Mucosa of descending colon (tissue), 3 donors: Measurements from ENCODE around the gene SNRPD2. TPM values are rescaled to one million over a fixed set of nuclear protein-coding genes. Genes with fewer than 3 reads are reported as not detected.

Source experiments
- ATAC-seq: fragments of 200-7000 bp; cut with Tn5 transposase; one replicate; pipeline ENCODE4 v1.9.1; 2020; ENCODE audit warnings: mild to moderate bottlenecking, moderate library complexity
- DNase-seq, 3 donors: peaks; one replicate each; pipeline ENCODE4 v3.0.0-alpha.2; 2020
- H3K36me3 ChIP-seq: fragments of 200-600 bp; one replicate; pipeline ENCODE4 v1.8.0; 2021; ENCODE audit warnings: low read depth, mild to moderate bottlenecking
- H3K4me1 ChIP-seq: fragments of 200-600 bp; one replicate; pipeline ENCODE4 v1.8.0; 2021; ENCODE audit warnings: low read depth, mild to moderate bottlenecking
- H3K4me3 ChIP-seq: fragments of 200-600 bp; one replicate; pipeline ENCODE4 v1.8.0; 2021; ENCODE audit warnings: mild to moderate bottlenecking
- H3K9me3 ChIP-seq: fragments of 200-600 bp; one replicate; pipeline ENCODE4 v1.8.0; 2021; ENCODE audit warnings: mild to moderate bottlenecking
- intact Hi-C, 2 donors: fragments of 100-400 bp; cut with DNase I in 1 of 2; cut with micrococcal nuclease in 1 of 2; formaldehyde crosslinking; loops; one replicate each; pipeline versions ENCODE4 v1.11.0 to v1.11.1; 2022; cut with DNase I, micrococcal nuclease
- total RNA-seq, 3 donors: library from RNA; stranded (reverse); fragmentation: NEBNext Ultra II Directional in 2 of 3; extraction: Animal tissue kit (Norgen Biotek cat#: 25700) in 2 of 3; gene quantifications; one replicate each; pipeline versions ENCODE4 v1.2.1 to v1.2.4, GENCODE V29; 2021 to 2023
- TF ChIP-seq, protein P1 (sequence below): fragments of 200-600 bp; IDR thresholded peaks from one replicate; pipeline ENCODE4 v1.8.0; 2022; ENCODE audit warnings: antibody characterized with exemption, mild to moderate bottlenecking
- donor health status: DM: no; HTN: no; CAD: no; lungs with moderate emphysema.
- donor health status: DM: no; HTN: no; CAD: no.
- donor health status: DM: no; HTN: yes; CAD: no.

The SNRPD2 gene
- total RNA-seq, 3 donors from 2014 or later, result 201 to 270 (median 230) TPM

GRCh38 chr19:45655073-45655472, 36.7 kb downstream of the SNRPD2 start:
- no peaks in the 10 kb centered on the region for H3K9me3 ChIP-seq
- H3K4me1 ChIP-seq, result no peaks in the 10 kb centered on the region
- H3K4me3 ChIP-seq, result no peak overlapping the region
- DNase-seq, result no peak
- TF ChIP-seq, protein P1, sequence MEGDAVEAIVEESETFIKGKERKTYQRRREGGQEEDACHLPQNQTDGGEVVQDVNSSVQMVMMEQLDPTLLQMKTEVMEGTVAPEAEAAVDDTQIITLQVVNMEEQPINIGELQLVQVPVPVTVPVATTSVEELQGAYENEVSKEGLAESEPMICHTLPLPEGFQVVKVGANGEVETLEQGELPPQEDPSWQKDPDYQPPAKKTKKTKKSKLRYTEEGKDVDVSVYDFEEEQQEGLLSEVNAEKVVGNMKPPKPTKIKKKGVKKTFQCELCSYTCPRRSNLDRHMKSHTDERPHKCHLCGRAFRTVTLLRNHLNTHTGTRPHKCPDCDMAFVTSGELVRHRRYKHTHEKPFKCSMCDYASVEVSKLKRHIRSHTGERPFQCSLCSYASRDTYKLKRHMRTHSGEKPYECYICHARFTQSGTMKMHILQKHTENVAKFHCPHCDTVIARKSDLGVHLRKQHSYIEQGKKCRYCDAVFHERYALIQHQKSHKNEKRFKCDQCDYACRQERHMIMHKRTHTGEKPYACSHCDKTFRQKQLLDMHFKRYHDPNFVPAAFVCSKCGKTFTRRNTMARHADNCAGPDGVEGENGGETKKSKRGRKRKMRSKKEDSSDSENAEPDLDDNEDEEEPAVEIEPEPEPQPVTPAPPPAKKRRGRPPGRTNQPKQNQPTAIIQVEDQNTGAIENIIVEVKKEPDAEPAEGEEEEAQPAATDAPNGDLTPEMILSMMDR, result no peak
- intact Hi-C loops, result no loop called here
- no peak for ATAC-seq
- H3K36me3 ChIP-seq, result no peaks in the 10 kb centered on the region

DNA sequence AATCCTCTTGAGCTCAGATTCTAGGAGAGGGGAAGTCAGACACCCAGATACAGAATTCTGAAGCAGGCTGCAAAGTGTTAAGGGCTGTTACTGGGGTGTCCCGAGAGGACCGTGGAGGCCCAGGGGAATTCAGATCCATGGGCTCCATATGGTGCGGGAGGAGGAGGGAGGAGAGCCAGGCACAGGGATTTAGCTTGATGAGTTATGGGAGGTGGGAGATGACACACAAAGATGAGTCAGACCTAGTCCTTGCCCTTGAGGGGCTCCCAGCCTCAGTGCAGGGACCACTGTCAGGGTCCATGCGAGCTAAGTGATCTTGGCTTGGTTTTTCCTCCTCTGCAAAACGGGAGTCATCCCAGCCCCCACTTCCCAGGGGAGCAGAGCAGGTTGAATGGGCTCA, 38.1 kb downstream of the SNRPD2 start:
- TF ChIP-seq, protein P1, result no peak
- intact Hi-C loops, result no loop called here
- no peak for DNase-seq
- Histone ChIP-seq H3K4me1 (no peaks in the 10 kb centered on the region), H3K4me3 (no peak overlapping the region), H3K36me3 (no peaks in the 10 kb centered on the region), H3K9me3 (no peaks in the 10 kb centered on the region)
- ATAC-seq, result no peak

GRCh38 chr19:45650722-45651121, 41.0 kb downstream of the SNRPD2 start:
- H3K9me3 ChIP-seq, result no peaks in the 10 kb centered on the region
- DNase-seq, result no peak
- H3K4me1 ChIP-seq, result peaks cover 2% of the 10 kb centered on the region
- intact Hi-C loops, result no loop called here
- no peaks in the 10 kb centered on the region for H3K36me3 ChIP-seq
- TF ChIP-seq, protein P1, result no peak
- H3K4me3 ChIP-seq, result no peak overlapping the region
- ATAC-seq, result no peak

- Histone ChIP-seq H3K9me3 (no peaks in the 10 kb centered on the region), H3K4me3 (no peak overlapping the region), H3K36me3 (no peaks in the 10 kb centered on the region), H3K4me1 (peaks cover 15% of the 10 kb centered on the region)
- DNase-seq (no peak), ATAC-seq (no peak)
- intact Hi-C loops, result no loop called here
- TF ChIP-seq, protein P1, result no peak
These were observed 45.4 kb downstream of the SNRPD2 start for GRCh38 chr19:45646345-45646698.

DNA sequence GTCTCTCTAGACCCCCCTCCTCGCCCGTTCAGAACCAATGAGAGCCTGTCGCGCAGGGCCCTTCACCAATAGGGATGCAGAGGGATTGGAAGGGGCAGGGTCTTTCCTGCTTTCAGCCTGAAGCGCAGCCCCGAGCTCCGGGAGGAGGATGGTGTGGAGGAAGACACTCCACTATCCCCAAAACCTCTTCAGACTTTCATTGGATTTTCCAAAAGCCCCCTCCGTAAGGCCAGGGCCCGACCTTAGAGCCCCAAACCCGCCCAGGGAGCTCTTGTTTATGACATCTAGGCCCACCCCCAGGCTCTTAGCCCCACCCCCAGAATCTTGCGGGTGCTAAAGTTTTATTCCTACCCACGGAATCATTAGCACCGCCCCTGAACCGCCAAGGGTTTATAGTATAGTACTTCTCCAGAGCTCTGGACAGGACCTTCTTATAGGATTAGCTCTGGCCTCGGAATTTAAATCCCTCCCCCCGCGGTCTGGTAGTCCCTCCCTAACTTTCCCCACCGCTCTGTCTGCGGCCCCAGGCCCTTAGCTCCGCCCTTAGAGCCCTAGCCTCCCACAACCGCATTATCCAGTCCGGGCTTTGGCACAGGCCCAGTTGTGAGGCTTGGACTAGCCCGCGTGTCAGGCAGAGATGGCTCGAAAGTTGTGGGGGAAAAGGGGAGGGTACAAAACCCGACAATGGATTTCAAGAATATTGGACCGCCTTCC, 46.0 kb downstream of the SNRPD2 start:
- H3K9me3 ChIP-seq, result no peaks in the 10 kb centered on the region
- H3K36me3 ChIP-seq, result no peaks in the 10 kb centered on the region
- intact Hi-C loops, result no loop called here
- TF ChIP-seq, protein P1, result no peak
- ATAC-seq (peak; percentile 54), DNase-seq (peak; percentile 71 to 84 (median 83))
- no peak overlapping the region for H3K4me3 ChIP-seq
- peaks cover 15% of the 10 kb centered on the region for H3K4me1 ChIP-seq
